Tibial nerve (tissue), 3 donors: ENCODE results near the gene HDAC11.

Source experiments
- POLR2A ChIP-seq, 2 donors: fragments of 450-650 bp; IDR thresholded peaks; one replicate each; pipeline ENCODE4 v1.6.1; 2017; ENCODE audit warnings: antibody characterized with exemption in 2 of 2, mild to moderate bottlenecking in 2 of 2, moderate library complexity in 2 of 2
- TF ChIP-seq, protein P1 (sequence below), 5 experiments: fragments of 200-600 bp in 3 of 5; fragments of 450-650 bp in 2 of 5; sonication (generic) in 3 of 5; IDR thresholded peaks; one replicate each; pipeline ENCODE4 v1.5.1; 2016 to 2019; ENCODE audit warnings: antibody characterized with exemption in 5 of 5, mild to moderate bottlenecking in 3 of 5, moderate library complexity in 2 of 5

DNA sequence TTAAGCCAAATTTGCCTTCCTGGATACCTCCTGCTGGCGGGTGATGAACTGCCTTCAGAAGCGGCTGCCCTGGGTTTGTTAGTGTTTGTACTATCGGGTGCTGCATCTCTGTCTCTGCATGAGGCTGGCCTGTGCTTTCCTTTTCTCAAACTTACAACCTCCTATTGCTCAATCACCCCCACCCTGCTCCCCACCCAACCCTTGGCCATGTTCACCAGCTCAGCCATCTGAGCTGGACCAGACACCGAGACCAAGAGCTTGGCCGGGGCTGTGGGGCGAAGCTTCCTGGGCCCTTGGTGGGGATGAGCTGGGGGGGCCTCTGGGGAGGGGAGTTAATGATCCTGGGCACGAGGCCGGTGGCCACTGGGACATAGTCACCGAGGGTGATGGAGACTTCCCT is 52.0 kb downstream of the HDAC11 start:
- TF ChIP-seq, protein P1, sequence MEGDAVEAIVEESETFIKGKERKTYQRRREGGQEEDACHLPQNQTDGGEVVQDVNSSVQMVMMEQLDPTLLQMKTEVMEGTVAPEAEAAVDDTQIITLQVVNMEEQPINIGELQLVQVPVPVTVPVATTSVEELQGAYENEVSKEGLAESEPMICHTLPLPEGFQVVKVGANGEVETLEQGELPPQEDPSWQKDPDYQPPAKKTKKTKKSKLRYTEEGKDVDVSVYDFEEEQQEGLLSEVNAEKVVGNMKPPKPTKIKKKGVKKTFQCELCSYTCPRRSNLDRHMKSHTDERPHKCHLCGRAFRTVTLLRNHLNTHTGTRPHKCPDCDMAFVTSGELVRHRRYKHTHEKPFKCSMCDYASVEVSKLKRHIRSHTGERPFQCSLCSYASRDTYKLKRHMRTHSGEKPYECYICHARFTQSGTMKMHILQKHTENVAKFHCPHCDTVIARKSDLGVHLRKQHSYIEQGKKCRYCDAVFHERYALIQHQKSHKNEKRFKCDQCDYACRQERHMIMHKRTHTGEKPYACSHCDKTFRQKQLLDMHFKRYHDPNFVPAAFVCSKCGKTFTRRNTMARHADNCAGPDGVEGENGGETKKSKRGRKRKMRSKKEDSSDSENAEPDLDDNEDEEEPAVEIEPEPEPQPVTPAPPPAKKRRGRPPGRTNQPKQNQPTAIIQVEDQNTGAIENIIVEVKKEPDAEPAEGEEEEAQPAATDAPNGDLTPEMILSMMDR (IDR thresholded peaks at IDR 0.05): no peak
- TF ChIP-seq POLR2A (IDR thresholded peaks at IDR 0.05): no peak
